AG09319 (cell line): Measurements from ENCODE around the gene SLC35F6.
"Not testable (repeated sequence)": the region's sequence is repeated elsewhere in the genome, so short reads cannot be mapped to it uniquely, and the experiment has no call there.

Experiments used
- DNase-seq: peaks from one replicate; pipeline ENCODE4 v3.0.0-alpha.2; 2010; ENCODE audit warnings: low read depth; ENCODE audit errors: extremely low read depth
- CTCF ChIP-seq: IDR thresholded peaks from 2 replicates; pipeline ENCODE4 v1.5.1; 2011; ENCODE audit warnings: low read depth, mild to moderate bottlenecking, inconsistent platforms, low read length, moderate library complexity

Gene SLC35F6

GRCh38 chr2:26809876-26810577 is 45.9 kb downstream of the SLC35F6 start:
- no peak for DNase-seq
- no peak for TF ChIP-seq CTCF

- DNase-seq = no peak
- TF ChIP-seq CTCF = no peak
These were observed 47.2 kb downstream of the SLC35F6 start for GRCh38 chr2:26811261-26811660.

- no peak for DNase-seq
- TF ChIP-seq CTCF = no peak
These were observed 48.0 kb downstream of the SLC35F6 start for GRCh38 chr2:26811791-26812694.

- TF ChIP-seq CTCF = no peak
- no peak for DNase-seq
These were observed 48.6 kb downstream of the SLC35F6 start for GRCh38 chr2:26812731-26813130.

GRCh38 chr2:26814072-26814765 is 50.1 kb downstream of the SLC35F6 start:
- DNase-seq = not testable (repeated sequence)

- no peak for TF ChIP-seq CTCF
- no peak for DNase-seq
These were observed 52.8 kb downstream of the SLC35F6 start for GRCh38 chr2:26816893-26817292.

GRCh38 chr2:26818255-26818654 is 54.2 kb downstream of the SLC35F6 start:
- TF ChIP-seq CTCF = no peak
- no peak for DNase-seq
